Stimulated activated CD4-positive, alpha-beta T cell treated with anti-CD3 and anti-CD28 coated beads, Interleukin-4, amount 100 ng/mL, for 48 hours (primary cell): Measurements from ENCODE around the gene SLC41A3.

ENCODE experiments used
- DNase-seq, 2 donors: peaks; one replicate each; pipeline ENCODE4 v3.0.0-alpha.2; 2020; ENCODE audit warnings: low read depth in 2 of 2

SLC41A3 gene

GRCh38 chr3:126083913-126084767, at the start of gene SLC41A3:
Gene SLC41A3, minus strand, starts transcription at chr3:126084124. Its CDS starts 15,905 bp downstream, at chr3:126068219.
- DNase-seq = peak; percentile 80 to 88

- no peak for DNase-seq
Measured at GRCh38 chr3:126133606-126134005, 49.7 kb upstream of the SLC41A3 start.

GRCh38 chr3:126132751-126133511, 49.0 kb upstream of the SLC41A3 start:
- DNase-seq = no peak

DNA sequence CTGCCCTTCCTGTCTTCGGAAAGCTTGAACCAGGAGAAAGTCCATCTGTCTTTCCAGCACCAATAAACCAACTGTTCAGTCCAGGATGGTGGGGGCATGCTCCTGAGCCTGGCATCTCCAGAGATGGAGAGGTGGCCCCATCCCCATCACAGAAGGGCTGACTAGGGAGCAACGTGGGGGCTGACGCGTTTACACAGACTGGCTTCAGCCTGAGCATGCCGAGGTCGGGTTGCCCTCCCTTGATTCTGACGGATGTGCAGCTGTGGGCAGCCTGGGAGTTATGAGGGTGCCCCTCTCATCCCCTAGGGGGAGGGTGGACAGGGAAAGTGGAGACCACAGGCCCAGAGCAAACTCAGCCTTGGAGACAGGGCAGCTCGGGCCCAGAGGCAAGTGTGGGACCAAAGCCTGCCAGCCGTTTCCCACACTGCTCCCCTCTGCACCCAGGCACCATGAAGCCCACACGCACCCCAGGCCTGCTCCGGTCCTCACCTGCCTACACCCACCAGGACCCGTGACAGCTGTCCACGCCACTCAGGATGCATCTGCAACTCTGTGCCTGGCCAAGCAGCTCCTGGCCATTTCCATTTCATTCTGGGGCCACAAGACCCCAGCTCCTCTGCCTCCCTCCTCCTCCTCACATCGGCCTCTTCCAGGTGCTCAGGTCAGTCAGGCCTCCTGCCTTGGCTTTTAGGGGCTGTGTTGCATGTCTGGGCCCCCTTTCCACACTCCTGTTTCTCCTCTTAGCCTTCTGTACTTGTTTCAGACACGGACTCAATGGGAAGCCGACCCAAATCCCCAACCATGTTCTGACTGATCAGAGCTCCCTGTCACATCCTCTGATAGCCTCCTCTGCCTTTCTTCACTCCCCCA, 48.2 kb upstream of the SLC41A3 start:
- DNase-seq = no peak

DNA sequence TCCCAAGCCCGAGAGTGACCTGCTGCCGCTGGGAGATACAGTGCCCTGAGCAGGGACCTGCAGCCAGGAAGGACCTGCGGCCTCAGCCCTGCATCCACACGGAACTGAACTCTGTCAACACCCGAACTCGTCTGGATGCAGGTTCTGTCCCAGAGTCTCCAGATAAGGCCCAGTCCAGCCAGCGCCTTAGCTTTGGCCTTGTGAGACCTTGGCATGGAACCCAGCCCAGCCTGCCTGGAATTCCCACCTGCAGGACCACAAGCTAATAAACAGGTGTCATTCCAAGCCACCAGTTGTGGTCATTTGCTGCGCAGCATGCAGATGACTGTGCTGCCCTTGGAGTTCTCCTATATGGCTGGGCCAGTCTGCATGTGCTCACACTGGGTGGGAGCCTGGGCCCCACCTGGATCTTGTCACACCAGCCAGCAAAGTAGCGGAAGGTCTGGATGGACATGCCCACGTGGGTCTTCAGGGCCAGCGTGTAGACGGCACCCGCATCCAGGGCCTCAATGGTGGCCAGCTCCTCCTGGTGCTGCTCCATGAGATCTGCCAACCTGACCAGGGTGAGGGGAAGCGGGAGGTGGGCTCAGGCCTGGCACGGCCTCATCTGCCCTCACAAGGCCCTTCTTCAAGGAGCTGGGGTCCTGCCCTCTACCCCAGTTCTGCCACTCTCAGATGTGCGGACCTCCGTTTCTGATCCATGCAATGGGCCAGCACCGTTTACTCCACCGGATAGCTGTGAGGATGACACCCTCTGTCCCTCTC, 47.2 kb upstream of the SLC41A3 start:
- DNase-seq = no peak

GRCh38 chr3:126130081-126130855, 46.3 kb upstream of the SLC41A3 start:
- no peak for DNase-seq

GRCh38 chr3:126129398-126129891, 45.5 kb upstream of the SLC41A3 start:
- no peak for DNase-seq

DNA sequence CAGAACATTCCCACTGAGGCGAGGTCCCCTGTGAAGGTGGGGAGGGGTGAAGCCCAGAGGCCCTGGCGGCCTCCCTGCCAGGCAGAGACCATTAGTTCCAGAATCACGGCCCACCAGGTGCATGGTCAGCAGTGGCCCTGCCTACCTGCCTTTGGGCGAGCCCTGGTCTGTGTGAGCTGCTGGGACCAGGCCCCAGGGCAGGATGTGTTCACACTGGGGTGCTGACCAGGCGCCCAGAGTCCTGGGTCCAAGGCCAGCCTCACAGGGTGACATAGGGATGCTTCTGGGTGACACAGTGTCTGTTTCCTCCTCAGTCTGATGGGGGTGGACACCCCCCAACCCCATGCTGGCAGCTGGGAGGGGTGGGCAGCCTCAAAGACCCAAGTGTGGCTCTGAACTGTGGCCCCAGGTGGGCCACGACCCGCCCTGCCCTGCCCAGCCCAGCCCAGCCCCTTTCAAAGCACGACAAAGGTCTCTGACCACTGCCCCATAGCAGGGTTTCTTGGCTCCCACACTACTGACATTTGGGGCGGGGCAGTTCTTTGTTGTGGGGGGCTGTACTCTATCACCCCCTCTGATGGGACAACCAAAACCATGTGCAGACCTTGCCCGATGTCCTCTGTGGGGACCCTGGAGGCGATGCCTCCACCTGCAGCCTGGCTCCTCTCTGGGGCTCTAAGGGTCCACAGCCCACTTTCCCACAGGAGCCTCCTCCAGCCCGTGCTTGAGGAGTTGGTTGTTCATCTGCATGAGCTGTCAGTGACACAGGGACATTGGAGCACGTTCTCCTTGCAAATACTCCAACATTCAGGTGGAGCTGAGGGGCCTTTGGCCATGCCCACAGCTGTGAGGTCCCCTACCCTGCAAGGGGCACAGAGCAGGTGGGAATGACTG, 44.8 kb upstream of the SLC41A3 start:
- DNase-seq = no peak

- no peak for DNase-seq
Measured at GRCh38 chr3:126127904-126128303, 44.0 kb upstream of the SLC41A3 start.

DNA sequence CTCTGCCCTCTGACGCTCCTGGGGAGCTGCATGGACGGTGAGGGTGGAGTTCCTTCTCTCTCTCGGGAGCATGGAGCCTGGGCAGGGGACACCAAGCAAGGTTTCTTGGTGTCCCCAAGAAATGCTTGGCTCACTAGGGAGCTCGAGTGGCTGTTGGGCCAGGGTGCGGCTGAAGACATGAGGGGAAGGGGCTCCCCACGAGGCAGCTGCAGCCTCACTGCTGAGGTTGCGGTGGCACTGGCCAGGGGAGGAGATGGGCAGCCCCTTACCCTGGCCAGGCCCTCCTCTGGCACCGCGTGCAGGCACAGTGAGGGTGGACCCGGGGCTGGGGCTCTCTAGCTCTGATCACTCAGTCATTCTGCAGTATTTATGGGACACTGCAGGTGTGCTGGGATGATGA, 43.5 kb upstream of the SLC41A3 start:
- no peak for DNase-seq

DNA sequence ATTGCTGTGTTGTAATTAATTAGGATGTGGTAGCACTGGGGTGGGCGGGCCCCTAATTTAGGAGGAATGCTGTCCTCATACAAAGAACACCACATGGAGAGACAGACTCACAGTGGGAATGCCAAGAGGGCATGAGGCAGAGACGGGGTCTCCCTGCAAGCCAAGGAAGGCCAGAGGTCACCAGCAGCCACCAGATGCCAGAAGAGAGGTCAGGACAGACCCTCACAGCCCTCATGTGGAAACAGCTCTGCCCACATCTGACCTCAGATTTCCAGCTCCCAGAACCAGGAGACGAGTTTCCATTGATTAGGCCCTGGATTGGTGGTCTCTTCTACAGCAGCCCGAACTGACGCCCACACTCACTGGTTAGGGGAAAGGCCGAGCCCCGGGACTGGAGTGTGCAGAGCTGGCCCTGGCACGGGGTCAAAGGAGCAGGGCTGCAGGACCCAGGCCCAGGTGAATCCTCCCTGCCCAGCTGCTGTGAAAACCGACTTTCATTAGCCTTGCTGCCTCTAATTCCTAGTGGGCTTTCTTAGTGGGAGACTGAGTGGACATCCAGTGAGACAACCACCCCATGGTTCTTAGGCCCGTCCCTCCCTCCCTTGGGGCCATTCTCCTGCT, 43.0 kb upstream of the SLC41A3 start:
- DNase-seq = no peak

DNA sequence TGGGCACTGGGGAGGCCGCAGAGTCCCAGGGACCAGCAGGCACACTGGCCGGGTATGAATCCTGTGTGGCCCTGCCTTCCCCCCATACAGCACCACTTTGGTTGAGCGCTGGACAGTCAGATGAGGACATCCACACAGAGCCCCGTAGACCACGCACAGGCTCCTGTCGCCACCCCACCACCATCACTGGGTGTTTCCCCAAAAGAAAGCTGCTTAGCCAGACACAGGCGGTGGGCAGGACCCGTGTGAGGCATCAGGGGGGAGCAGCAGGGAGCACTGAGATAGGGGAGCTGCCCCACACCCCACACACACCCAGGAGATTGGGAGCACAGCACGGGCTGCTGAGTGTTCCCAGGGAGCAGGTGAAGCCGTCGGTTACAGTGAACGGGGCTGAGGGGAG, 42.4 kb upstream of the SLC41A3 start:
- no peak for DNase-seq

DNA sequence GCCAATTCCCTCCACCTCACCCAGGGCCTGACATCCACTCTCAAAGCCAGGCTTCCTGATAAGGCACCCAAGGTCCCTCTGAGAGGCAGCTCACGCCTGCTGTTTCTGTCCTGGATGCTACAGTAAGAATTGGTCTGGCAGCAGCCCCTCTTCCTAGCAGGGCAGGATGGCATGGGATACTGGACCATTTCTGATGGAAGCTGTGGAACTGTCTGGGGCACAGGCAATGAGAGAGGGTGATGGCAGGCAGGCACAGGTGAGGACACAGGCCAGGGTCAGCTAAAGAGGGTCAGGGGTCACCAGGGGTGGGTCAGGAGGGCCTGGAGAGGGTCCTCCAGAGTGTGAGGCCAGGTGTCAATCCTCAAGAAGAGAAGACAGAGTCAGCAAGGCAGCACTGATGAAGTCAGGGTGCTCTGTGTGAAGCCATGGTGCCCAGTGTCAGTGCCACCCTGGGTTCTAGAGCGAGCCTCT, 41.9 kb upstream of the SLC41A3 start:
- DNase-seq = no peak

GRCh38 chr3:126125341-126125740, 41.4 kb upstream of the SLC41A3 start:
- DNase-seq = no peak

DNA sequence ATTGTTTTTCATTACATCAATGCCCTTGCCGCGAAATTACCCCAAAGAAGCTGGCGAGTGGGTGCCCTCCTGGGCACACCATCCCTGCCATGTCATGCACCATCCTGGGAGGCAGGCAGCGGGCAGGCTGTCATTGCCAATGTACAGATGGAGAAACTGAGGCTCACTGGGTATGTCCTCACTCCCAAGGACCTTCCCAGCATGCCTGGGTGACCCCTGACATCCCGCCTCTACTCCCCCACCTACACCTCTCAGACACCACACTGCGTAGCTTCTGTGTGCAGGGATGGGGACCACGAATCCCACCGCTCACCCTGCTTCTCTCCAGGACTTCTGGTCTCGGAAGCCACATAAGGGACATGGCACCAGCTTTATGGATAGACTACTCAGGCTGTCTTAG, 41.0 kb upstream of the SLC41A3 start:
- DNase-seq = no peak

- DNase-seq = no peak
Measured at GRCh38 chr3:126124148-126124868, 40.4 kb upstream of the SLC41A3 start.

GRCh38 chr3:126121632-126122031, 37.7 kb upstream of the SLC41A3 start:
- no peak for DNase-seq

GRCh38 chr3:126121074-126121473, 37.1 kb upstream of the SLC41A3 start:
- DNase-seq = no peak
